Middle frontal gyrus (tissue), 1 donor: ENCODE measurements around the gene ATRN.

ENCODE experiments used
- DNase-seq: peaks from one replicate; pipeline ENCODE4 v3.0.0-alpha.2; 2015; ENCODE audit warnings: low spot score; ENCODE audit errors: extremely low spot score

Gene ATRN

GRCh38 chr20:3621111-3621510, 150.3 kb downstream of the ATRN start:
- DNase-seq = no peak

DNA sequence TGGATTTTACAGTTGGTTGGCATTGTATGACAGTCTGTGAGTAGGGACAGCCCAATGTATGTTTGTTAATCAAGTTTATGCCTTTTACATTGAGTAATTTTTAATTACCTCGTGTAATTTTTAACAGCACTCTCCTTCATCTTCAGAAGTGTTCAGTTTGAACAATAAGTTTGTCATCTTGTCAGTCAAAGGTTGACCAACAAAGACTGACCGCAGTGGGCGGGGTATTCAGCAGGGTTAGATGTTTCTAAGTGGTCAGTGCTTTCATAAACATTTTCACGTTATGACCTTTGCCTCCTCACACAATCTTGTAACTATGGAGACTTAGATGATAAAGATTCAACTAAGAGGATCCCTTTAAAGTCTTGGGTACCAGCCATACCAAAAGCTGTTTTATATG, 151.6 kb downstream of the ATRN start:
- DNase-seq = no peak

DNA sequence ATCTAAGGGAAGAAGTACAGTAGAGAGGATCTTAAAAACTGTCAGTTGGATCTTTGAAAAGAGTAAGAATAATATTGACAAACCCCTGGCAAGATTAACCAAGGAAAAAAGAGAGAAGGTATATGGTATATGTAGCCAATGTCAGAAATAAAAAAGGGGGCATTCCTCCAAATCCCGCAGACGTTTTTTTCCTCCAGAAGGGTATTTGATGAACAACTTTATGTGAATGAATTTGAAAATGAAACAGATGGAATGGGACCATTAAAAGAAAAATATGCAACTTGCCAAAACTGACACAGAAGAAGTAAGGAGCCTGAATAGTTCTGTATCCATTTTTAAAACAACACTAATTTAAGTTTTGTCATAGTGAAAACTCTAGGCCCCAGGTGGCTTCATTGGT, 156.7 kb downstream of the ATRN start:
- no peak for DNase-seq

GRCh38 chr20:3628502-3629314, 157.9 kb downstream of the ATRN start:
- DNase-seq = no peak

- no peak for DNase-seq
Observed at GRCh38 chr20:3629893-3630292, 159.1 kb downstream of the ATRN start.

GRCh38 chr20:3630429-3630828, 159.6 kb downstream of the ATRN start:
- no peak for DNase-seq

DNA sequence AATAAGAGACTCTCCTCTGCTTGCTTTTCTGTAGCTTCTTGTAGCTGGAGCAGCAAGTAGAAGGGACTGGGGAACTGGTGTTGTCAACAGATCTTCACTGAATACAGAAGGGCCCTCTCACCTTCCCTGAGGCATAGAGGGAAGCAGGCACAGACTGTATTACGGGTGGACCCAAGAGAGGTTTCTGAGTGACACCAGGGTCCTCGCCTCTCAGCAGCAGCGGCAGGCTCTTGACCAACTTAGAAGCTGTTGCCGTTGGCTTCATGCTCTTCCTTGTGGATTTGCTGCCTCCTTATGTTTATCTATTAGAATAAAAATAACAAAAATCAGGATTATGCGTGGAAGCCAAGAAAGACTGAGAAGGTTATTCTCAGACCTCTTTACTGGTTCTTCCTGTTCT, 160.7 kb downstream of the ATRN start:
- no peak for DNase-seq

DNA sequence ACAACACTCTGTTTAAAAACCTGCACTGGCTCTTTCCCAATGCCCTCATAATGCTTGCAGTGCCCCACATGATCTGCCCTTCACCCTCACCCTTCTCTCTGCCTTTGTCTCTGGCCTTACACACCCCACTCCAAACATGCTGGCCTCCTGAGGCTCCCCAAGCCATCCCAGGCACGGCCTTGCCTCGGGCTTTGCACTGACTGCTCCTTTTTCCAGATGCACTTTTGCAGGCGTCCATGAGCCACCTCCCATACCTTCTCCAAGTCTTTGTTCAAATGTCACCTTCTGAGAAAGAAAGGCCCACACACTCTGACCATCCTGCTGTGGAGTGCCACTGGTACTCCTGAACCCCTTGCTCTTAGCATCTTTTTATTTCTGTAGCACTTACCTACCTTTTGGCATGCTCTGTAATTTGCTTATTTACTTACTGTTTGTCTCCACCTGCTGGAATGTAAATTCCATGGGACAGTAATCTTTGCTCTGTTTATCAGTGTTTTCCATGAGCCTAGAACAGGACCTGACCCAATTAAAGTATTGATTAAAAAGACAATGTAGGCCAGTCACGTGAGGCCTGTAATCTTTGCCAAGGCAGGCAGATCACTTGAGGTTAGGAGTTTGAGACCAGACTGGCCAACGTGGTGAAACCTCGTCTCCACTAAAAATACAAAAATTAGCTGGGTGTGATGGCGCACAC, 161.6 kb downstream of the ATRN start:
- DNase-seq = no peak

DNA sequence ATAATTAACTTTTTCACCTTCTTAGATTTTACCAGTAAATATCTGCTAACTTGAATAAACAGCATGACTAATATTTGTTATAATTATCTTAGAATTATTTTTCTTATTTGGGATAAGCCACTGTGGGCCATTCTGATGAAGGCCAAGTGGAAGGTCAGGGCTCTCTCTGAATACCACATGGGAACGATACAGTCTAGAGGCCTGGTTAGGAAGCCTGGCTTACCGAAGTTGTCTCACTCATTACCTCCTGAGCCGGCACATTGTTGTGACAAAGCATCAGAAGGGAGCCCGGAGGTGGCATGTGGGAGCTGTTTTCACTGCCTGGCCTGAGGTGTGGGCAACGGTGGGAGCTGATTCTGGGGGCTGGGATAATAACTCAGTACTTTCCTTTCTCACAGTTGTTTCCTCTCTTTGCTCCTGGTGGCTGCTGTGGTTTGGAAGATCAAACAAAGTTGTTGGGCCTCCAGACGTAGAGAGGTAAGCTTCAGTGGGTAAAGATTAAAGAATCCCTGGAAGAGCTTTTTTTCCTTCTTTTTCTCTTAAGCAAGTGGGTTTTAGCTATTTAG, 163.2 kb downstream of the ATRN start:
- DNase-seq = no peak

DNA sequence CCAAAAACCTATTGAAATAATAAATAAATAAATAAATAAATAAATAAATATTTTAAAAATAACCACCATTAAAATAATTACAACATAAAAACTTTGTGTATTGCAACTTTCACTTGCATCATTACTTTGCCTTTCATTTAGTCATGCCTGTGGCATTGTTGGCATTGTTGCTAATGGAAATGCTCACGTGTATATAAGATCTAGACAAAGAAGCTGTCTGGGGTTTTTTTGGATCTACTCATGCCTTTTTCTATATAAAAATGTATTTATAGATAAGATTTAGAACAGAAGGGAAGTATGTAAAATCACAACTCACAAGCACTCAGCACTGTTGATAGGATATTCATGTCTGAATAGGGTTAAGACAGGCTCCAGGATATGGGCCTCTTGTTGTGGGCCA, 164.5 kb downstream of the ATRN start:
- DNase-seq = no peak

DNA sequence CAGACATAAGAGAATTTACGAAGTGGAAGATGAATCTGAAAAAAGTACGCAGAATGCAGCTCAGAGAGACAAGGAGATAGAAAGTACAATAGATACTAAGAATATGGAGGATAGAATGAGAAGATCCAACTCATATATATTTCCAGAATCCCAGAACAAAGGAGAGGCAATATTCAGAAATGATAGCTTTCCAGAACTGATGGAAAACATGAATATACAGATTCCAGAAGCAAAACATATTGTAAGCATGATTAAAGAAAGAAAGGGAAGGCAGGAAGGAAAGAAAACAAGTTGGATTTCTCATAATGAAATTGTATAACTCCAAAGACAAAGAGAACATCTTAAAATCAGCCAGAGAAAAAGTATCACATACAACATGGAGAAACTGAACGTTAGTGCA, 169.4 kb downstream of the ATRN start:
- no peak for DNase-seq

GRCh38 chr20:3645309-3646066, 174.7 kb downstream of the ATRN start:
- DNase-seq = no peak

- no peak for DNase-seq
Observed at GRCh38 chr20:3646067-3646440, 175.2 kb downstream of the ATRN start.

- DNase-seq = no peak
Observed at GRCh38 chr20:3646651-3647050, 175.8 kb downstream of the ATRN start.

DNA sequence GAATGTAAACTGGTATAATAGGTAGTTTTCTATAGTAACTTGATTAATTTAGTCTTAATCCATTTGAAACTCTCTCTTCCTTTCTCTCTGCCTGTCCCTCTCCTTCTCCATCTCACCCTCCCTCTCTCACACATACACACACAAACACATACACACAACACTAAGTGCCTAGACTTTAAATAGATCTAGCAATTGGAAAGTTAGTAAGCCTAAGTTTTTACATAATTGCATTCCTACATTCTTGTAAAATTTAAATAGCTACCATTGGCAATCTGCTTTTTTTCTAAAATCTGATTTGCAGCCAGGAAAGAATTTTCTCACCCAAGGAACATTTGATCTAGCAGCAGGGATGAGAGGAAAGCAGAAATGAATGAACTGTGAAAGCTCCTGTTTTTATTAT, 176.7 kb downstream of the ATRN start:
- peak; percentile 20 for DNase-seq

DNA sequence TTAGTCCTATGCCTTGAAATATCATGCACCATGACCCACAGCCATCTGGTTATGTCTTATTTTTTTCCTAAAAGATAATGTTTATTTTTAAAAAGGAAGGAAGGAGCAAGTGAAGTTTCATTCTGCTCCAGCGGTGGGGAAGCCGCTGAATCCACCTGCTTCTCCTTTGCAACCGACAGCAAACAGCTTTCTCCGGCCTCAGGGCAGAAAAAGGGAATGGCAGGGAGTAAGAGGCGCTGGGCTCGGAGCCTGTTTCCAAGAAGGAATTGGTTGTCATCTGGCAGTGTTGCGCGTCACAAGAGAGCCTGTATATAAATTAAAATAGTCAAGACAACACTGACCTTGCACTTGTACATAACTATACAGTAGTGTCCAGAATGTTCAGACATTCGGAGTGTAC, 178.1 kb downstream of the ATRN start:
- DNase-seq = no peak

DNA sequence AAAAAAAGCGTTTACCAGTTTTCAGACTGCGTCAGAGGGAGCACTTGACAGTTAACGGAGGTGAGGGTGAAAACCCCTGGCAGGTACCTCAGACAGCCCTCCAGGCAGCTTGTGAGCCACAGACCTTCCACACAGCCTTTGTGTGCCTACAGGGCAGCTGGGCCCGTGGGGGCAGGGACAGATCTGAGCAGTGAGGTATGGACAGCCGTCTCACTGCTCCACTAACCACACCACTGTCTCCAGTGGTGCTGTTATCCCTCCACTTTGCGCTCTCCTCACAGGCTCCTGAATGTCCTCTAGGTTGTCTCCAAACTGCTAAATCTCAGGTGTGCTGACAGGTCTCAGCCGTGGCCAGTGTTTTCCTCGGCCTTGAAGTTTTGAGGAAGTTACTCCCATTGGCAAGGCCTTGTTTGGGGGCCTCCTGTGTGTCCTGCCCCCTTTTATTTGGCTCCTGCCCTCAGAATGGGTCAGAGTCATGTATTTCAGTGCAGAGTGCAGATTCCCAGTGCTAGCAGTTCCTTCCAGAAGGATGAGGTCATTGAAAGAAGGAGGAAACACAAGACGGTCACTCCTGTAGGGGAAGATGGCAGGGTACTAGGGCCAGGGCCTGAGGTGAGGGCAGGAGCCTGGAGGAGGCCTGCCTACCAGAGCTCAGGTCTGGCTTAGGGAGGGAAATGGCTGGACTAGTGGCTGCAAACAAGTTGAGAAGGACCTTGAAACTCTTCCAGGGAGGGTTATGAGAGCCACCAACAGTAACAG, 180.6 kb downstream of the ATRN start:
- no peak for DNase-seq

- DNase-seq = no peak
Observed at GRCh38 chr20:3652221-3652620, 181.4 kb downstream of the ATRN start.

GRCh38 chr20:3652676-3653596, 182.1 kb downstream of the ATRN start:
- no peak for DNase-seq

- no peak for DNase-seq
Observed at GRCh38 chr20:3653921-3654320, 183.1 kb downstream of the ATRN start.
